Thyroid gland (tissue), 4 donors: Measurements from ENCODE around the gene RPA3. TPM values are rescaled to one million over a fixed set of nuclear protein-coding genes. Genes with fewer than 3 reads are reported as not detected.

Source experiments
- DNase-seq, 2 donors: peaks; one replicate each; pipeline ENCODE4 v3.0.0-alpha.2; 2019
- H3K27ac ChIP-seq, 3 donors: fragments of 200-600 bp; sonication (generic); 1 replicate in 2 of 3; 2 replicates in 1 of 3; pipeline ENCODE4 v1.5.1; 2016 to 2019; ENCODE audit warnings: mild to moderate bottlenecking in 1 of 3, moderate library complexity in 1 of 3
- H3K27me3 ChIP-seq: fragments of 200-600 bp; sonication (generic); one replicate; pipeline ENCODE4 v1.5.1; 2019
- H3K36me3 ChIP-seq, 2 donors: fragments of 200-600 bp; sonication (generic); one replicate each; pipeline ENCODE4 v1.5.1; 2016 to 2019
- H3K4me1 ChIP-seq, 2 donors: fragments of 200-600 bp; sonication (generic); one replicate each; pipeline ENCODE4 v1.5.1; 2017 to 2019
- H3K4me3 ChIP-seq, 3 donors: fragments of 200-600 bp; sonication (generic); replicated peaks in 1 of 3; 1 replicate in 2 of 3; 2 replicates in 1 of 3; pipeline ENCODE4 v1.5.1; 2016; ENCODE audit warnings: mild to moderate bottlenecking in 1 of 3
- H3K9me3 ChIP-seq: fragments of 200-600 bp; sonication (generic); one replicate; pipeline ENCODE4 v1.5.1; 2017
- CTCF ChIP-seq, 6 experiments: fragments of 200-600 bp in 3 of 6; fragments of 450-650 bp in 3 of 6; sonication (generic) in 3 of 6; IDR thresholded peaks; one replicate each; pipeline ENCODE4 v1.5.1; 2016 to 2019; ENCODE audit warnings: antibody characterized with exemption in 6 of 6, mild to moderate bottlenecking in 2 of 6, inconsistent platforms in 1 of 6, moderate library complexity in 1 of 6
- POLR2A ChIP-seq, 2 donors: fragments of 450-650 bp; IDR thresholded peaks; one replicate each; pipeline ENCODE4 v1.6.1; 2017; ENCODE audit warnings: antibody characterized with exemption in 2 of 2, mild to moderate bottlenecking in 2 of 2, moderate library complexity in 1 of 2
- WGBS, 2 donors: methylation state at CpG; one replicate each; pipeline ENCODE4 v1.1.5; 2017; 5-methylcytosine and 5-hydroxymethylcytosine counted together
- intact Hi-C: fragments of 100-400 bp; cut with DNase I; formaldehyde crosslinking; loops from one replicate; pipeline ENCODE4 v1.15.1; 2023
- total RNA-seq, 4 donors: library from RNA; depleted of rRNA; stranded (reverse); fragments of >200 nt; gene quantifications; one replicate each; pipeline ENCODE4 v1.2.3, GENCODE V29; 2016

RPA3 gene
- total RNA-seq, 4 donors from 2014 or later: 21.9 to 39.1 (median 31.3) TPM

DNA sequence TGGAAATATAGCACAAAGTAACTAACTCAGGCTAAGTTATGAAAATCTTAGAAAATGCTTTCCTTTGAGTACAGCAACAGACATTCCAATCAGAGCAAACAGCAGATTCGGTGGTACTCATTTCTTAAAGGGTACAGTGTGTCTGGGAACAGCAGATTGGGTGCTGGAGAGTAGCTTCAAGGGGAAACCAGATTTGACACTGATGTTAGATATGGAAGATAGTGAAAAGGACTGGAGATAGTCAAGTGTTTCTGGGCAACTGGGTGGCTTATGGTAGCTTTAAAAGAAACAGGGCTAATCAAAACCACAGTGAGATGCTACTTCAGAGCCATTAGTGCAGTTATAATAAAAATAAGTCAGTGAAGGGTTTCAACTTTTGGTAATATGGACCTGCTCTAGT, 89.9 kb downstream of the RPA3 start:
- TF ChIP-seq CTCF (IDR thresholded peaks at IDR 0.05) (no peak), POLR2A (IDR thresholded peaks at IDR 0.05) (no peak)
- no peak for DNase-seq
- no peak overlapping the region for H3K4me3 ChIP-seq
- no peak overlapping the region for H3K27ac ChIP-seq
- no peaks in the 10 kb centered on the region for H3K4me1 ChIP-seq
- WGBS, 2 donors: 86 to 91% methylated on average over 1 of the region's 1 CpG
- no peaks in the 10 kb centered on the region for H3K36me3 ChIP-seq
- no peaks in the 10 kb centered on the region for H3K27me3 ChIP-seq
- H3K9me3 ChIP-seq: no peaks in the 10 kb centered on the region
- intact Hi-C loops: no loop called here

- DNase-seq: no peak
- no peak overlapping the region for H3K4me3 ChIP-seq
- intact Hi-C loops: no loop called here
- H3K27ac ChIP-seq: no peak overlapping the region
- TF ChIP-seq POLR2A (IDR thresholded peaks at IDR 0.05) (no peak), CTCF (IDR thresholded peaks at IDR 0.05) (no peak)
- no peaks in the 10 kb centered on the region for H3K36me3 ChIP-seq
- H3K4me1 ChIP-seq: no peaks in the 10 kb centered on the region
- no peaks in the 10 kb centered on the region for H3K9me3 ChIP-seq
- H3K27me3 ChIP-seq: no peaks in the 10 kb centered on the region
These were observed 97.7 kb downstream of the RPA3 start for GRCh38 chr7:7620644-7621210.

DNA sequence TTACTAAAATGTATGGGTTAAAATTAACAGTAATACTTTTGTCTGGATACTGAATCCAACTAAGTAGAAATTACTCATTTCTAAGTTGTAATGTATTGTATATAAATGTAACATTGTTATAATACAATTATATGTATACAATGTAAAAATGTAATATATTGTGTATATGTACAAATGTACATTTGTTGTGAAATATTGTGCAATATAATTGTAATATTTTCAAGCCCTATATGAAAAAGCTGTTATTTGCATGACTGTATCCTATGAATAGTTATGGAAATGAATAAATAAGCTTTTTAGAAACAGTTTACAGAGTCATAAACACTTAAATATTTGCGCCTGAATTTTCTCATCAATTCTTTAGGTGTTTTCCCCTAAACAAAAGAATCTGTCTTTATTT, 98.2 kb downstream of the RPA3 start:
- TF ChIP-seq POLR2A (IDR thresholded peaks at IDR 0.05) (no peak), CTCF (IDR thresholded peaks at IDR 0.05) (no peak)
- intact Hi-C loops: no loop called here
- Histone ChIP-seq H3K4me3 (no peak overlapping the region), H3K9me3 (no peaks in the 10 kb centered on the region), H3K27me3 (no peaks in the 10 kb centered on the region), H3K36me3 (no peaks in the 10 kb centered on the region), H3K4me1 (no peaks in the 10 kb centered on the region), H3K27ac (no peak overlapping the region)
- no peak for DNase-seq
- WGBS, 2 donors: 96 to 98% methylated on average over 1 of the region's 1 CpG

DNA sequence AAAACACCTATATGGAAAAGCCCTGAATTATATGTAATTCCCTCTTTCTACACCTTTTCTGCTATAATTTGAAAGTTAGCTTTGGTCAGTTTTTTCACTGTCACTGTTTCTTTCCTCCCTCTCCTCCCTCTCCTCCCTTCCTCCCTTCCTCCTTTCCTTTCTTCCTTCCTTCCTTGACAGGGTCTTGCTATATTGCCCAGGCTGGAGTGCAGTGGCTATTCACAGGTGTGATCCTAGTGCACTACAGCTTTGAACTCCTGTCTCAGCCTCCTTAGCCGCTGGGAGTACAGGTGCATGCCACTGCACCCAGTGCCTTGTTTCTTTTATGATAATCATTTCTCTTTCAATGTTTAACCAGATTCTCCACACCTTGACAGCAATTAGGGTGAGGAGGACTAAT, 100.0 kb downstream of the RPA3 start:
- H3K36me3 ChIP-seq: no peaks in the 10 kb centered on the region
- no peak for DNase-seq
- H3K9me3 ChIP-seq: no peaks in the 10 kb centered on the region
- H3K4me1 ChIP-seq: no peaks in the 10 kb centered on the region
- intact Hi-C loops: no loop called here
- no peak for TF ChIP-seq POLR2A (IDR thresholded peaks at IDR 0.05)
- TF ChIP-seq CTCF (IDR thresholded peaks at IDR 0.05): no peak
- no peaks in the 10 kb centered on the region for H3K27me3 ChIP-seq
- H3K4me3 ChIP-seq: no peak overlapping the region
- 100% methylated on average over 1 of the region's 1 CpG for WGBS, 2 donors
- no peak overlapping the region for H3K27ac ChIP-seq

GRCh38 chr7:7617550-7617949, 100.9 kb downstream of the RPA3 start:
- H3K27ac ChIP-seq: no peak overlapping the region
- no peaks in the 10 kb centered on the region for H3K36me3 ChIP-seq
- DNase-seq: no peak
- H3K27me3 ChIP-seq: no peaks in the 10 kb centered on the region
- intact Hi-C loops: no loop called here
- TF ChIP-seq CTCF (IDR thresholded peaks at IDR 0.05) (no peak), POLR2A (IDR thresholded peaks at IDR 0.05) (no peak)
- no peaks in the 10 kb centered on the region for H3K4me1 ChIP-seq
- no peak overlapping the region for H3K4me3 ChIP-seq
- WGBS, 2 donors: 86 to 89% methylated on average over 3 of the region's 3 CpGs
- no peaks in the 10 kb centered on the region for H3K9me3 ChIP-seq
